GM21423 (cell line): Measurements from ENCODE around the gene SMAP1.

Experiments
- ATAC-seq: cut with Tn5 transposase; IDR thresholded peaks from one replicate; pipeline ENCODE4 v1.9.1; 2021; ENCODE audit warnings: mild to moderate bottlenecking, moderate library complexity; ENCODE audit not compliant: unreplicated experiment

SMAP1 gene

GRCh38 chr6:70680396-70680795 is 12.7 kb downstream of the SMAP1 start:
- ATAC-seq = no peak

- ATAC-seq = no peak
Observed at GRCh38 chr6:70684794-70685493, 17.3 kb downstream of the SMAP1 start.

GRCh38 chr6:70685494-70686180 is 18.0 kb downstream of the SMAP1 start:
- no peak for ATAC-seq

GRCh38 chr6:70686548-70687133 is 19.0 kb downstream of the SMAP1 start:
- no peak for ATAC-seq

- no peak for ATAC-seq
Observed at GRCh38 chr6:70693887-70694286, 26.2 kb downstream of the SMAP1 start.

- ATAC-seq = no peak
Observed at GRCh38 chr6:70694371-70694770, 26.7 kb downstream of the SMAP1 start.

GRCh38 chr6:70700922-70701876 is 33.5 kb downstream of the SMAP1 start:
- no peak for ATAC-seq

- no peak for ATAC-seq
Observed at GRCh38 chr6:70705772-70706171, 38.1 kb downstream of the SMAP1 start.

GRCh38 chr6:70706491-70707123 is 38.9 kb downstream of the SMAP1 start:
- ATAC-seq = no peak

- no peak for ATAC-seq
Observed at GRCh38 chr6:70707893-70708292, 40.2 kb downstream of the SMAP1 start.

- no peak for ATAC-seq
Observed at GRCh38 chr6:70708448-70708847, 40.8 kb downstream of the SMAP1 start.

GRCh38 chr6:70709826-70710225 is 42.1 kb downstream of the SMAP1 start:
- no peak for ATAC-seq

GRCh38 chr6:70714716-70715257 is 47.1 kb downstream of the SMAP1 start:
- ATAC-seq = no peak

- peak; percentile 51 for ATAC-seq
Observed at GRCh38 chr6:70717038-70717801, 49.5 kb downstream of the SMAP1 start.

GRCh38 chr6:70724524-70724923 is 56.8 kb downstream of the SMAP1 start:
- ATAC-seq = no peak

- ATAC-seq = no peak
Observed at GRCh38 chr6:70725817-70726415, 58.2 kb downstream of the SMAP1 start.

- no peak for ATAC-seq
Observed at GRCh38 chr6:70734381-70734780, 66.7 kb downstream of the SMAP1 start.

GRCh38 chr6:70734979-70735378 is 67.3 kb downstream of the SMAP1 start:
- no peak for ATAC-seq

GRCh38 chr6:70735513-70735912 is 67.8 kb downstream of the SMAP1 start:
- no peak for ATAC-seq
